GM23338 (cell line): ENCODE data around the gene LMF1.

Experiments
- CTCF ChIP-seq, 2 experiments: fragments of 200-600 bp in 1 of 2; sonication (generic) in 1 of 2; conservative IDR thresholded peaks; 2 replicates each; pipeline versions ENCODE4 v1.5.1 to v1.6.1; 2016 to 2017; ENCODE audit warnings: antibody characterized with exemption in 2 of 2, low read depth in 2 of 2, mild to moderate bottlenecking in 2 of 2, moderate library complexity in 1 of 2
- EZH2 ChIP-seq: fragments of 200-600 bp; sonication (generic); IDR thresholded peaks from one replicate; pipeline ENCODE4 v1.8.0; 2017; ENCODE audit warnings: antibody characterized with exemption, mild to moderate bottlenecking, low read depth; ENCODE audit not compliant: unreplicated experiment
- POLR2AphosphoS5 ChIP-seq: IDR thresholded peaks from 2 replicates; pipeline ENCODE4 v1.6.1; 2016; ENCODE audit warnings: antibody characterized with exemption, low read depth
- ZNF114 ChIP-seq: fragments of 250-450 bp; sonication (Bioruptor Pico); IDR thresholded peaks from 2 replicates; pipeline ENCODE4 v1.5.0; 2020; ENCODE audit warnings: mild to moderate bottlenecking, moderate library complexity
- ZNF462 ChIP-seq: fragments of 250-450 bp; sonication (Bioruptor Pico); IDR thresholded peaks from 2 replicates; pipeline ENCODE4 v1.5.0; 2020; ENCODE audit warnings: mild to moderate bottlenecking, moderate library complexity

GRCh38 chr16:977081-977701 is 6.4 kb upstream of the LMF1 start:
- TF ChIP-seq CTCF (conservative IDR thresholded peaks at IDR 0.05; ENCODE audit: low read depth in 2 of 2) (no peak), ZNF462 (CRISPR knock-in tag) (no peak), ZNF114 (no peak), EZH2 (no peak), POLR2AphosphoS5 (no peak)
